BLaER1 (cell line): ENCODE measurements around the gene SHKBP1.

ENCODE experiments used
- H3K27ac ChIP-seq: shearing (Covaris generic); formaldehyde crosslinking; 2 replicates; pipeline ENCODE4 v1.8.1; 2022
- H3K27me3 ChIP-seq: shearing (Covaris generic); formaldehyde crosslinking; 2 replicates; pipeline ENCODE4 v1.8.1; 2022
- H3K36me3 ChIP-seq: shearing (Covaris generic); formaldehyde crosslinking; 2 replicates; pipeline ENCODE4 v1.8.1; 2022
- H3K4me1 ChIP-seq: shearing (Covaris generic); formaldehyde crosslinking; 2 replicates; pipeline ENCODE4 v1.8.1; 2022
- H3K4me2 ChIP-seq: shearing (Covaris generic); formaldehyde crosslinking; 2 replicates; pipeline ENCODE4 v1.8.1; 2022
- H3K4me3 ChIP-seq: shearing (Covaris generic); formaldehyde crosslinking; 2 replicates; pipeline ENCODE4 v1.8.1; 2022
- H3K9ac ChIP-seq: shearing (Covaris generic); formaldehyde crosslinking; 2 replicates; pipeline ENCODE4 v1.8.1; 2022
- H3K9me3 ChIP-seq: shearing (Covaris generic); formaldehyde crosslinking; 2 replicates; pipeline ENCODE4 v1.8.1; 2022
- H4K20me1 ChIP-seq: shearing (Covaris generic); formaldehyde crosslinking; 2 replicates; pipeline ENCODE4 v1.8.1; 2022
- Cebpa-rat ChIP-seq: shearing (Covaris generic); IDR thresholded peaks from 2 replicates; pipeline ENCODE4 v1.8.1; 2022

The SHKBP1 gene

GRCh38 chr19:40576585-40577451 is at the start of gene SHKBP1:
SHKBP1 (plus strand) TSS chr19:40576873; CDS start chr19:40576900, 27 bp downstream.
- H3K4me3 ChIP-seq = peak within 1 kb of the TSS; percentile 80
- peak within 1 kb of the TSS; percentile 87 for H3K27ac ChIP-seq
- H3K9me3 ChIP-seq = no peaks in the 10 kb centered on the region
- peak within 1 kb of the TSS; percentile 92 for H3K4me2 ChIP-seq
- H4K20me1 ChIP-seq = 0 out of 2 replicates have a peak, but pooled peaks cover 16% of the 10 kb centered on the region
- peaks cover 34% of the 10 kb centered on the region for H3K36me3 ChIP-seq
- no peaks in the 10 kb centered on the region for H3K27me3 ChIP-seq
- peaks cover 76% of the 10 kb centered on the region for H3K4me1 ChIP-seq
- peak within 1 kb of the TSS; percentile 86 for H3K9ac ChIP-seq
- no peak for TF ChIP-seq Cebpa-rat

- H3K9ac ChIP-seq = no peak overlapping the region
- H3K27me3 ChIP-seq = no peaks in the 10 kb centered on the region
- peaks cover 20% of the 10 kb centered on the region for H3K4me1 ChIP-seq
- no peaks in the 10 kb centered on the region for H3K9me3 ChIP-seq
- H3K4me3 ChIP-seq = no peak overlapping the region
- no peak for TF ChIP-seq Cebpa-rat
- no peak overlapping the region for H3K4me2 ChIP-seq
- no peaks in the 10 kb centered on the region for H4K20me1 ChIP-seq
- H3K36me3 ChIP-seq = no peaks in the 10 kb centered on the region
- no peak overlapping the region for H3K27ac ChIP-seq
These were observed 48.6 kb upstream of the SHKBP1 start for GRCh38 chr19:40528078-40528477.

DNA sequence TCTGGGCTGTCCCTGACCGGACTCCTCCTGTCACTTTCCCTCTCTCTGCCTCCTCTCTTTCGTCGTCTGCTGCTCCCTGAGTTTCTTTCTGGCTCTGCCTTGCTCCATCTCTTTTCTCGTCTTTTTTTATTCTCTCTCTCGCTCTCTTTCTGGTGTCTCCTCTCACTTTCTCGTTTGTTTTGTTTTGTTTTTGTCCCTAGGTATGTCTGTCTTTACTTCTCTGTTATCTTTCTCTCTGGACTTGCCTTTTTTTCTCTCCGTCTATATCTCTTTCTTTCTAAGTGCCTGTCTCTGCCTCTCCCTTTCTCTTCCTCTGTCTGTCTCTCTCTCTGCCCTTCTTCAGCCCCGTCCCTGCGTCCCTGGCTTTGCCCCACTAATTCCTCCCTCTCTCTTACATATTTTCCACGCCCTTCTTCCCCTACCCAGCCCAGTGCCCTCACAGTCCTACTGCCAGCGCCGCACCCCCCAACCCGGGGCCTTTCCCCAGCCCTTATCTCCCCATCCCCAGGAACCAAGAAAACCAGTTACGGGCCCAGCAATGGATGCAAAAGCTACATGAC is 48.1 kb upstream of the SHKBP1 start:
- H3K4me2 ChIP-seq = peak overlapping the region; percentile 83
- H3K4me1 ChIP-seq = peaks cover 17% of the 10 kb centered on the region
- H3K36me3 ChIP-seq = no peaks in the 10 kb centered on the region
- no peak overlapping the region for H3K9ac ChIP-seq
- H3K27me3 ChIP-seq = no peaks in the 10 kb centered on the region
- no peak for TF ChIP-seq Cebpa-rat
- H3K4me3 ChIP-seq = no peak overlapping the region
- H3K9me3 ChIP-seq = no peaks in the 10 kb centered on the region
- no peak overlapping the region for H3K27ac ChIP-seq
- H4K20me1 ChIP-seq = no peaks in the 10 kb centered on the region

DNA sequence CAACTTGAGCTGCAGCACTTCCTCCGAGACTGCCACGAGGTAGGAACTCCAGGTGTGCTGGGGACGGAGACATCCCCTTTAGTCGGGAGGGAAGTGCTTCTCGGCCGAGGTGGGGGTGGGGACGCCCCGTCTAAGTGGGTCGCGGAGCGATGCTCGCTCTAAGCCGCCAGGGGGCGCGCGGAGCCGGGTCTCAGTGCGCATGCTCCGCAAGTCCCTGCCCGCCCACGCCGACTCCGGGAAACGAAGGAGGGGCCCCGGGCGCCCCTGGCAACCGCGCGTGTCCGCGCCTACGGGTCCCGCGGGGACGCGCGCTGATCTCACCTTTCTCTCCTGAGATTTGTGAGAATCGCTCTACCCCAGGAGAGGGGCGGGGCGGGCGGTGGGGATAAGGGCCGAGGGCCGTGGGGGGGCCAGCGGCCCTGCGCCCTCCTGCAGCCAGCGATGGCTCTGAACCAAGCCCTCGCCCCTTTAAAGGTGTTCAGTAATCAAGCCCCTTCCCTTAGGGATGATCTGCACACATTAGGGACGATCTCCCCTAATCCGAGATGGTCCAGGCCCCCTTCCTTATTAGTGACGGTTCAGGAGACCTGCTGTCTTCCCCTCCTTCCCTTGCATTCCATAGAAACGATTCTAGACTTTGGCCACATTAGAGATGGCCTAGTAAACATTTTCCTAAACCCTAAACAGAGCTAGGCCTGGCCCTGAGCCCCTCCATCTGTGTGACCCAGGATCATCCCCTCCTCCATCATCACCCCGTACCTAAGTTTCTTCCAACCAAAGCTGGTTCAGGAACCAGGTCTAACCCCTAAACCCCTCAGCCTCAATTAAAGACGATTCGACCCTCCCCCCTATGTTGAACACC is 47.3 kb upstream of the SHKBP1 start:
- no peaks in the 10 kb centered on the region for H3K9me3 ChIP-seq
- no peaks in the 10 kb centered on the region for H3K36me3 ChIP-seq
- no peaks in the 10 kb centered on the region for H3K27me3 ChIP-seq
- H3K4me3 ChIP-seq = peak overlapping the region; percentile 64
- peak overlapping the region; percentile 83 for H3K4me2 ChIP-seq
- no peak overlapping the region for H3K27ac ChIP-seq
- no peaks in the 10 kb centered on the region for H4K20me1 ChIP-seq
- H3K4me1 ChIP-seq = peaks cover 16% of the 10 kb centered on the region
- TF ChIP-seq Cebpa-rat = no peak
- H3K9ac ChIP-seq = peak overlapping the region; percentile 23; the same call in 1 of the 2 replicates

- TF ChIP-seq Cebpa-rat = no peak
- H3K4me2 ChIP-seq = peak overlapping the region; percentile 83
- no peaks in the 10 kb centered on the region for H3K36me3 ChIP-seq
- peaks cover 16% of the 10 kb centered on the region for H3K4me1 ChIP-seq
- H3K9ac ChIP-seq = peak overlapping the region; percentile 34; the same call in 1 of the 2 replicates
- H4K20me1 ChIP-seq = no peaks in the 10 kb centered on the region
- H3K27ac ChIP-seq = peak overlapping the region; percentile 30; the same call in 1 of the 2 replicates
- H3K9me3 ChIP-seq = no peaks in the 10 kb centered on the region
- H3K27me3 ChIP-seq = no peaks in the 10 kb centered on the region
- peak overlapping the region; percentile 64 for H3K4me3 ChIP-seq
These were observed 46.4 kb upstream of the SHKBP1 start for GRCh38 chr19:40530091-40530901.

- H3K27ac ChIP-seq = no peak overlapping the region
- H3K9ac ChIP-seq = no peak overlapping the region
- H3K27me3 ChIP-seq = no peaks in the 10 kb centered on the region
- no peak overlapping the region for H3K4me2 ChIP-seq
- no peaks in the 10 kb centered on the region for H3K36me3 ChIP-seq
- H4K20me1 ChIP-seq = no peaks in the 10 kb centered on the region
- no peak overlapping the region for H3K4me3 ChIP-seq
- no peak for TF ChIP-seq Cebpa-rat
- peaks cover 22% of the 10 kb centered on the region for H3K4me1 ChIP-seq
- no peaks in the 10 kb centered on the region for H3K9me3 ChIP-seq
These were observed 43.2 kb upstream of the SHKBP1 start for GRCh38 chr19:40533508-40533907.

- Histone ChIP-seq H3K9ac (no peak overlapping the region), H4K20me1 (no peaks in the 10 kb centered on the region), H3K27ac (no peak overlapping the region), H3K4me1 (peaks cover 18% of the 10 kb centered on the region), H3K36me3 (no peaks in the 10 kb centered on the region), H3K4me2 (no peak overlapping the region), H3K27me3 (no peaks in the 10 kb centered on the region), H3K9me3 (no peaks in the 10 kb centered on the region), H3K4me3 (no peak overlapping the region)
- TF ChIP-seq Cebpa-rat = no peak
These were observed 42.5 kb upstream of the SHKBP1 start for GRCh38 chr19:40534148-40534547.

DNA sequence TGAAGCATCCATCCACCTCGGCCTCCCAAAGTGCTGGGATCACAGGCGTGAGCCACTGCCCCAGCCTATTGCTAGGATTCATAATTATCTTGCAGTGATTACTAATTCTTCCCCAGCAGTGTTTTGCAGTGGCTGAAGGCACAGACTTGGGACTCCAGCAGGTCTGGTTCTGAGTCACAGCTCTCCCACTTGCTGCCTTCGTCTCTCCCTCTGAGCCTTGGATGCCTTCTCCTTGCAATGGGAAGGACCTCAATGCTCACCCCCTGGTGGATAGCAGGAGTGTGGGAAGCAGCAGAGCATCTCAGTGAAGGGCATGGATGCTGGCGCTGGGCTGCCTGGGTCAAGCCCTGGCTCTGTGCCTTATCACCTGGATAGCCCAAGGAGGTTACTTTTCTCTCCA is 37.6 kb upstream of the SHKBP1 start:
- H3K4me1 ChIP-seq = peaks cover 48% of the 10 kb centered on the region
- no peak for TF ChIP-seq Cebpa-rat
- no peak overlapping the region for H3K4me3 ChIP-seq
- H4K20me1 ChIP-seq = no peaks in the 10 kb centered on the region
- no peak overlapping the region for H3K9ac ChIP-seq
- H3K4me2 ChIP-seq = no peak overlapping the region
- no peaks in the 10 kb centered on the region for H3K27me3 ChIP-seq
- H3K36me3 ChIP-seq = no peaks in the 10 kb centered on the region
- H3K27ac ChIP-seq = no peak overlapping the region
- H3K9me3 ChIP-seq = no peaks in the 10 kb centered on the region

DNA sequence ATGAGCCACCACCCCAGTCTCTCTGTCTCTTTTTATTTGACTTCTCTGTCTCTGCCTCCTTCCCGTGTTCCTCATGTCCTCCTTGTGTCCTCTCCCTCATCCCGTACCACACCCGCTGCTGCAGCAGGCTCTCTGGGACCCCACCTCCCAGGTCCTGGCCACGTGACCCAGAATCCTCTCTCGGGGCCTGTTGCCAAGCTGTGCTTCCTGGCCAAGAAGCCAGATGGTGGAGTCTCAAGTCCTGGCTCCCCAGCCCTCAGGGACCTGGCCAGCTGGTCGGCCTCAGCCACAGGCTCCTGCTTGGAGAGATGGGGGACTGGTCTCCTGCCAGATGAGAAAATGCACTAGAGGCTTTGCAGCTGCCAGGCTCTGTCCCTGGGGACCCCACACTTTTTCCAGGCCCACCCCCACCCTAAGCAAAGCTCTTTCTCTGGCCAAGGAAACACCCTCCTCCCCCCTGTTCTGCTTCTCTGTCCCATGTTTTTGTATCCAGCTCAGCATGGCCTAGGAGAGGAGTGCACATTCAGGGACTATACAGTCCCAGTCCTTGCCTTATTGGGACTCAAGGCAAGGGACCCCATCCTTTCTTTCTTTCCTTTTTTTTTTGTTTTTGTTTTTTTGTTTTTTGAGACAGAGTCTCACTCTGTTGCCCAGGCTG is 34.3 kb upstream of the SHKBP1 start:
- H3K4me3 ChIP-seq = peak overlapping the region; percentile 28; the same call in 1 of the 2 replicates
- peaks cover 46% of the 10 kb centered on the region for H3K4me1 ChIP-seq
- peaks cover 13% of the 10 kb centered on the region for H3K9me3 ChIP-seq
- no peaks in the 10 kb centered on the region for H3K27me3 ChIP-seq
- no peaks in the 10 kb centered on the region for H3K36me3 ChIP-seq
- peak overlapping the region; percentile 73 for H3K4me2 ChIP-seq
- TF ChIP-seq Cebpa-rat = no peak
- H4K20me1 ChIP-seq = no peaks in the 10 kb centered on the region
- peak overlapping the region; percentile 49; the same call in 1 of the 2 replicates for H3K9ac ChIP-seq
- peak overlapping the region; percentile 79 for H3K27ac ChIP-seq
